Left ventricle myocardium superior (tissue), 1 donor: ENCODE measurements around the gene SLC30A2. TPM values are rescaled to one million over a fixed set of nuclear protein-coding genes. Genes with fewer than 3 reads are reported as not detected.

Experiments
- ATAC-seq: fragments of 200-7000 bp; cut with Tn5 transposase; one replicate; pipeline ENCODE4 v1.9.1; 2020; ENCODE audit warnings: mild to moderate bottlenecking, moderate library complexity
- DNase-seq: peaks from one replicate; pipeline ENCODE4 v3.0.0-alpha.2; 2020
- intact Hi-C: fragments of 100-400 bp; cut with micrococcal nuclease; formaldehyde crosslinking; loops from one replicate; pipeline ENCODE4 v1.11.0; 2022
- total RNA-seq: library from RNA; stranded (reverse); fragmentation: NEBNext Ultra II Directional; extraction: Animal tissue kit (Norgen Biotek cat#: 25700); gene quantifications from one replicate; pipeline ENCODE4 v1.2.1, GENCODE V29; 2021
- donor health status: DM: no; HTN: yes; CAD: no; lungs with severe emphysema.

Gene SLC30A2
- total RNA-seq, 1 donor from 2014 or later: 6.4 TPM

GRCh38 chr1:26029054-26029863 is 16.7 kb downstream of the SLC30A2 start:
- intact Hi-C loops: no loop called here
- DNase-seq (no peak), ATAC-seq (no peak)

DNA sequence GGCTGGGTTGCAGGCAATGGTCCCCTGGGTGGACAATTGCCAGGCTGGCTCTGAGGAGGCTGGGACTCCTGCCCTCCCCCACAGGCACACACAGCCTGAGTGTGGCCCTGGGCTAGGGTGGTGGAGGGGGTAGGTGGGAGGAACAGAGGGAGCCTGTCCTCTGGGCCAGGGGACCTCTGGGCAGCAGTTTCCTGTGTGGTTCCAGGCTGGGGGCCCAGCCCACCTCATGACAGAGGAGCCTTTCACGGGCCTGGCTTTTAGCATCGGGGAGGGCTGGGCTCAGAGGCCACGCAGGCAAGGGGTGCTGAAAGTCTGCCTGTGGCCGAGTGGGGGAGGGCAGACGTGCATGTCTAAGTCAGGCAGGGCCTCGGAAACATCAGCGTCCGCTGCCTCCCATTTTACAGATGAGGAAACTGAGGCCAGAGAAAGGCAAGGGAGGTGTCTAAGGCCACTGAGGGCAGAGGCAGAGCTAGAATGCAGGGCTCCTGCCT is 17.4 kb downstream of the SLC30A2 start:
- no peak for ATAC-seq
- intact Hi-C loops: no loop called here
- no peak for DNase-seq

GRCh38 chr1:26027716-26028489 is 18.0 kb downstream of the SLC30A2 start:
- ATAC-seq (no peak), DNase-seq (no peak)
- intact Hi-C loops: no loop called here

DNA sequence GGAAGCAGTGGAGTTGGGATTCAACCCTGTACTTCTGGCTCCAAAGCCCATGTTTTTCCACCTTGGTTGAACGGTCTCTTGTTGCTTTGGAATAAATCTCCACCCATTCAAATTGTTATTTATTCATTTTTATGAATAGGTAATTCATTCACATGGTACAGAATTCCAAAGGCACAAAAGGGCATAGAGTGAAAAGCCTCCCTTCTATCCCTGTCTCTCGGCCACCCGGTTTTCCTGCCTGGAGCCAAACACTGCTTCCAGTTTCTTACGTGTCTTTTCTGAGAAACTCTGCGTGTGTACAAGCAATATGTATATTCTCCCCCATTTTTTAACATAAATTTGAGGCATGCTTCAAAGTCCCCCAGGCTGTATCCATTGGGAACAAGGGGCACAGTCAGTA is 20.4 kb downstream of the SLC30A2 start:
- no peak for ATAC-seq
- DNase-seq: no peak
- intact Hi-C loops: no loop called here

DNA sequence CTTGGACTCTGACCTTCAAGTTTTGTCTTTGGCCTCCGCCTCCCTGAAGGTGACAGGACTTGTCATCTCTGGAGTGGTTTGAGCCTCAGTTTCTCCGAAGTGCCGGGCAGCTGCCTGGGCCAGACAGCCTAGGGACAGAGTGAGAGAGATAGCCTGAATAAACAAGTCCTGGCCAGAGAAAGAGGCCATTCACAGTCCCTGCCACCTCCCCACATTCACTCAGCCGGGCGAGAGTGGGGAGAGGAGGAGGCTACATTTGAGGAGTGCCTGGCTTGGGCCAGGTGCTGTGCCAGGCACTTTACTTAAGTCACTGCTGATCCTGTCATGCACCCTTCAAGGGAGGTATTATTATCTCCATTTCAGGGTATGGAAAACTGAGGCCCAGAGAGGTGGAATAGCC is 20.9 kb downstream of the SLC30A2 start:
- no peak for DNase-seq
- ATAC-seq: no peak
- intact Hi-C loops: no loop called here

DNA sequence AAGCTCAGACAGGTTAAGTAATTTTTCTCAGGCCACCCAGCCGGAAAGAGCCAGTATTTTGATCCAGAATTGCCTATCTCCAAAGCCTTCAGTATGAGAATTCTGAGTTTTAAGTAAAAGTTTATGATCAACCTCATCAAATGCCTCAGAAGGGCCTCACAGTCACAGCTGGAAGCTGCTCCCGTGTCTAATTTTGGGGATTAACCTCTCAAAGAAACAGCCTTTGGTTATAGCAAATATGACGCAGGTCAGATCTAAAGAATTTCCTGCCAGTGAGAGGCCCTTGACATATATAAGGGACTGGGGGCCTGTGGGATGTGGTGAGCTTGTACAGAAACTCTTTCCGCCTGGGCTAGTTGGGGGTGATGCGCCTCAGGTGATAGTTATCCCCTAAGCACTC is 22.1 kb downstream of the SLC30A2 start:
- no peak for ATAC-seq

GRCh38 chr1:26023009-26023408 is 22.9 kb downstream of the SLC30A2 start:
- intact Hi-C loops: no loop called here
- ATAC-seq: peak; percentile 1
- no peak for DNase-seq

More for the DNA sequence above, 22.1 kb downstream of the SLC30A2 start:
- no peak for DNase-seq
- intact Hi-C loops: no loop called here

GRCh38 chr1:26022404-26022779 is 23.5 kb downstream of the SLC30A2 start:
- intact Hi-C loops: no loop called here
- ATAC-seq (no peak), DNase-seq (no peak)

DNA sequence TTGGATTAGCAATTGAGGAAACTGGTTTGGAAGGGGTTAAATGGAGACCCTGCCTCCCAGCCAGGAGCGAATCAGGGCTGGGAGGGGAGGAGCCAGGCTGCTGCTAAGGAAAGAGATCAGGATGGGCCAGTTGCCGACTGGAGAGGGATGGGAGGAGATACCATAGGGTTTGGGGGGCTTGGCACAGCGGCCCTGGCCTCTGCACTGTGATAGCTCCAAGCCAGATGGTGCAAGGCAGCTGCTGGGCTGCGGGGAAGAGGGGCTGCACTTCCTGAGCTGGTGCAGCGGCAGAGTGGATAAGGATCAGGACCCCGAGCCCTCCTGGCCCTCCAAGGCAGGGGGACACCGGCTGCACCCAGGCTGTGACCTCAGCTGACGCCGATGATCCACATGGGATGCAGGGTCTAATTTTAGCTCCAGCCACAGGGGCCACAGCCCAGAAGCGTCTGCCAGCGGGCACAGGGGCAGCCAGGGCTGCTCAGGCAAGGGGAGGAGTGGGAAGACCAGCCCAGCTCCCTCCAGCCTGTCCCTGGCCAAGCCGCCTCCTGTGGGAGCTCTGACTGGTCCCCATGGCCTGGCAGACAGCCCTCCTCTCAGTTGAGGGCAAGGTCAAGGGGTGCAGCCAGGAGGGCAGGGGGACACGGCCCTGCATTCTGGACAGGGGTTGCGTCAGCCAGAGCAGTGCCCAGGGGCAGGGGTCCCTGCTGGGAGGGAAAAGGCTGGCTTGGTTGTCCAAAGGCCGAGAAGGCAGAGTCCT is 24.1 kb downstream of the SLC30A2 start, which contains the start of gene EXTL1:
Gene EXTL1 (plus strand): TSS at position 129 of the 757 bp plus-strand sequence. CDS start 872 bp downstream, outside the sequence.
- intact Hi-C loops: no loop called here
- ATAC-seq (peak; percentile 85), DNase-seq (peak; percentile 90)

DNA sequence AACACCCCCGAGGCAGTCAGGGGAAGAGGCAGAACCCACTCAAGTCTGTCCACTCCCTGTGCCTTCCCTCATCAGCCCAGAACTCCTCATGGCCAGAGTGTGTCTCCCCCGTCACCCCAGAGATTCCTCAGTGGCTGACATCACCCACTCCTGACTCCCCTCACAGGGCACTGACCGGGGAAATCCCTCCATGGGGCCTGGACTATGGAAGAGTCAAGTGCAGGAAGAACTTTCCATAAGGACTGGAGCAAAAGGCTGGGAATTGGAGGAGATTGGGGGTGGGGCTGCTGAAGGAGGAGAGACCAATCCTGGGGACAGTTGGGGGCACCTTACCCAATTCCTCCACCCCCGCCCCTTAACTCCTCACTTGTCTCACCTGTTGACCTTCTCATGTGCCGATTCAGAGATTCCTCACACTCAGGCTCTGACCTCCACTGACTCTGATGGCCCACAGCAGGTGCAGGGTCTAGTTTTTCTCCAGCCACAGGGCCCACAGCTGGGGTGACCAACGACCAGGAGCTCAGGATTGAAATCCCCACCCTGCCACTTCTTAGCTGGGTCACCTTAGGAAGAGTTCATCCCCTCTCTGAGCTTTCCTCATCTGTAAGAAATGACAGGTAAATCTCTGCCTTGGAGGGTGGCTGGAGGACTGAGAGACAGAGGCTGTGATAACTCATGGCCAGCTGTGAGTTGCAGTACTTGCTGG is 24.8 kb downstream of the SLC30A2 start:
- ATAC-seq (peak; percentile 3), DNase-seq (no peak)
- intact Hi-C loops: no loop called here

DNA sequence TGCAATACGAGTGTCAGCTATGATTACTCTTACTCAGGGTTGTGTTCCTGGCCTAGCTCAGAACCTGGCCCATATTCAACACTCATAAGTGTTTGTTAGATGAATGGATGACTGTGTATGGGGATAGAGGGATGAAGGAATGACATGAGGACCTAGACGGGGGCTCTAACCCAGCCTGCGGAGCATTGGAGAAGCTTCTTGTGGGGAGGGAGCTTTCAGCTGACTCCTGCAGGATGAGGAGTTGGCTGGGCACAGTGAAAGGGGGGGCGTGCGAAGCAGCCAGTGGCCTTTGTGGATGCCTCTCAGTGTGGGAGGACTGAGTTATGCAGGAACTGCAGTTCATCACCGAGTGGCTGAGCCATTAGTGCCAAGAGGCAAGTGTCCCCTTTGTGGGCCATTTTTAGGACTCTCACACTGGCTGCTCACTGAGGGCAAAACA is 25.6 kb downstream of the SLC30A2 start:
- intact Hi-C loops: no loop called here
- peak; percentile 51 for DNase-seq
- ATAC-seq: peak; percentile 53

DNA sequence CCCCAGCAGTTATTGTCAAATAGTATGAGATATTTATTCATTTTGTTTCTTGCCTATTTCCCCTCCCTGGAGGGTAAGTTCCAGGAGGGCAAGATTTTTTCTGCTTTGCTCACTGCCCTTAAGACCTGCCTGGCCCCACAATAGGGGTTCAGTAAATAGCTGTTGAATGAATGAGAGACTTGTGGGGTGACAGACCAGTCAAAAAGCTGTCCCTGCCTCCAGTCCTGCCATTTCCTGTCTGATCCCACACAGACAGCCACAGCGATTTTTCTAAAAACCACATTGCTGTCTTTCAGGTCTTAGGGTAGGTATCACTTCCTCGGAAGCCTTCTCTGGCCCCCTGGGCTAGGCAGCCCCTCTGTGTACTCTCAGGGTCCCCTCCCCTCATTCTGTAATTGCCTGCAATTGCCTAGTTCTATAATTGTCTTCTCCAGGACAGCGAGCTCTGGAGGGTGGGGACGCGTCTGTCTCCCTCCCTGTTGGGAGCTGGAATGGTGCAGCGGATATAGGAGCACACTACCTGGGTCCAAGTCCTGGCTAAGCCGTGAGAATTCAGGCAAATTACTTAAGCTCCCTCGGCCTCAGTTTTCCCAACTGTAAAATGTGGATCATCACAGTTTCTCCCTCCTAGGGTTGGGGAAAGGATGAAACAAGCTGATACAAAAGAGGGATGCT is 26.1 kb downstream of the SLC30A2 start:
- DNase-seq: no peak
- ATAC-seq: no peak
- intact Hi-C loops: no loop called here

- ATAC-seq (peak; percentile 2), DNase-seq (no peak)
- intact Hi-C loops: no loop called here
Observed at GRCh38 chr1:26017606-26018005, 28.3 kb downstream of the SLC30A2 start.

GRCh38 chr1:26016953-26017545 is 28.9 kb downstream of the SLC30A2 start:
- no peak for DNase-seq
- ATAC-seq: peak; percentile 23

GRCh38 chr1:26016258-26016952 is 29.5 kb downstream of the SLC30A2 start:
- intact Hi-C loops: no loop called here
- ATAC-seq (no peak), DNase-seq (no peak)

More at GRCh38 chr1:26016953-26017545, 28.9 kb downstream of the SLC30A2 start:
- intact Hi-C loops: no loop called here

- no peak for DNase-seq
- intact Hi-C loops: no loop called here
- no peak for ATAC-seq
Observed at GRCh38 chr1:26015358-26015757, 30.6 kb downstream of the SLC30A2 start.

GRCh38 chr1:26014179-26014578 is 31.7 kb downstream of the SLC30A2 start:
- DNase-seq (no peak), ATAC-seq (no peak)
- intact Hi-C loops: no loop called here
